ENCODE results near the gene SIM2.

Gene SIM2

DNA sequence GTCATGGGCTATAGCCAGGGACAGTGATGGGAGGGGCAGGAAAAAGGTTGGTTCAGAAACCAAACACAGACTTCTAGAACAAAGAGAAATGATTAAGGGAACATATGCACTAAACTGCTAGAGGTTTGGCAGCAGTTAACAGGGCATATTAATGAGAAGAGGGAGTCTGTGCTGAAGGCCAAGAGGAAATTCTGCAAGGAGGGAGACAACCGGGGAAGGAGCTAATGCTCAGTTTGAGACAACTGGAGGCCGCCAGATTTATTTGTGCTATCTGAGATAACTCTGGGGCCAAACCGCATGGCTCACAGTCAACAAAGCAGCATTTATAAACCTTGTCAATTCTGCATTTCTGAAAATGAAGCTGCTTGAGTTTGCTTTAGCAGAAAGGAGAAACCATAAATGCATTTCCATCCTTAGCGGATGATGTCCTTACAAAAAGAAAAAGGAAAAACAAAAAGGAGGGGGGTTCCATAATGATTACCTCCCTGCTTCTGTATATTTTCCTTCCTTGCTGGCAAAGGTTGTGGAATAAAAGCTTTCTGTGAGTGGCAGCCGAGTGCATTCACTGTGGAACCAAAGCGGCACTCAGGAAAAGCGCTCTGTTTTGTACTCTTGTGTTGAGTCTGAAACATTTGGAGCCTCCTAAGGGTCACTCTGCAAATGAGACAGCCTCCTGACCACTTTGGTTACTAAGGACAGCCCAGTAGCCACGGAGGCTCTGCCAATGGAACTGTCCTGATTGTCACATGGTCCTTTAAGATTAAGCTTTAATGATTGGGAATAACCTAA is 70.3 kb downstream of the SIM2 start:
- H3K27me3 ChIP-seq (ENCODE audit: insufficient read depth, poor library complexity, severe bottlenecking): peaks cover 3% of the 10 kb centered on the region
- DNase-seq (ENCODE audit: low read depth in 1 of 2, low spot score in 1 of 2): no peak
- no peak overlapping the region for H3K27ac ChIP-seq (replicated peaks)
- H3K4me3 ChIP-seq (replicated peaks; ENCODE audit: insufficient read depth, low read length): no peak overlapping the region
- TF ChIP-seq POLR2AphosphoS5 (IDR thresholded peaks at IDR 0.05; ENCODE audit: low read depth): no peak
- no peak for TF ChIP-seq GABPA (IDR thresholded peaks at IDR 0.05; ENCODE audit: low read depth)
- TF ChIP-seq, protein P1, sequence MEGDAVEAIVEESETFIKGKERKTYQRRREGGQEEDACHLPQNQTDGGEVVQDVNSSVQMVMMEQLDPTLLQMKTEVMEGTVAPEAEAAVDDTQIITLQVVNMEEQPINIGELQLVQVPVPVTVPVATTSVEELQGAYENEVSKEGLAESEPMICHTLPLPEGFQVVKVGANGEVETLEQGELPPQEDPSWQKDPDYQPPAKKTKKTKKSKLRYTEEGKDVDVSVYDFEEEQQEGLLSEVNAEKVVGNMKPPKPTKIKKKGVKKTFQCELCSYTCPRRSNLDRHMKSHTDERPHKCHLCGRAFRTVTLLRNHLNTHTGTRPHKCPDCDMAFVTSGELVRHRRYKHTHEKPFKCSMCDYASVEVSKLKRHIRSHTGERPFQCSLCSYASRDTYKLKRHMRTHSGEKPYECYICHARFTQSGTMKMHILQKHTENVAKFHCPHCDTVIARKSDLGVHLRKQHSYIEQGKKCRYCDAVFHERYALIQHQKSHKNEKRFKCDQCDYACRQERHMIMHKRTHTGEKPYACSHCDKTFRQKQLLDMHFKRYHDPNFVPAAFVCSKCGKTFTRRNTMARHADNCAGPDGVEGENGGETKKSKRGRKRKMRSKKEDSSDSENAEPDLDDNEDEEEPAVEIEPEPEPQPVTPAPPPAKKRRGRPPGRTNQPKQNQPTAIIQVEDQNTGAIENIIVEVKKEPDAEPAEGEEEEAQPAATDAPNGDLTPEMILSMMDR (IDR thresholded peaks at IDR 0.05; ENCODE audit: insufficient read depth, low read length): no peak
- no peak for TF ChIP-seq SPI1 (IDR thresholded peaks at IDR 0.05; ENCODE audit: borderline replicate concordance, low read depth)
- TF ChIP-seq, protein P2, sequence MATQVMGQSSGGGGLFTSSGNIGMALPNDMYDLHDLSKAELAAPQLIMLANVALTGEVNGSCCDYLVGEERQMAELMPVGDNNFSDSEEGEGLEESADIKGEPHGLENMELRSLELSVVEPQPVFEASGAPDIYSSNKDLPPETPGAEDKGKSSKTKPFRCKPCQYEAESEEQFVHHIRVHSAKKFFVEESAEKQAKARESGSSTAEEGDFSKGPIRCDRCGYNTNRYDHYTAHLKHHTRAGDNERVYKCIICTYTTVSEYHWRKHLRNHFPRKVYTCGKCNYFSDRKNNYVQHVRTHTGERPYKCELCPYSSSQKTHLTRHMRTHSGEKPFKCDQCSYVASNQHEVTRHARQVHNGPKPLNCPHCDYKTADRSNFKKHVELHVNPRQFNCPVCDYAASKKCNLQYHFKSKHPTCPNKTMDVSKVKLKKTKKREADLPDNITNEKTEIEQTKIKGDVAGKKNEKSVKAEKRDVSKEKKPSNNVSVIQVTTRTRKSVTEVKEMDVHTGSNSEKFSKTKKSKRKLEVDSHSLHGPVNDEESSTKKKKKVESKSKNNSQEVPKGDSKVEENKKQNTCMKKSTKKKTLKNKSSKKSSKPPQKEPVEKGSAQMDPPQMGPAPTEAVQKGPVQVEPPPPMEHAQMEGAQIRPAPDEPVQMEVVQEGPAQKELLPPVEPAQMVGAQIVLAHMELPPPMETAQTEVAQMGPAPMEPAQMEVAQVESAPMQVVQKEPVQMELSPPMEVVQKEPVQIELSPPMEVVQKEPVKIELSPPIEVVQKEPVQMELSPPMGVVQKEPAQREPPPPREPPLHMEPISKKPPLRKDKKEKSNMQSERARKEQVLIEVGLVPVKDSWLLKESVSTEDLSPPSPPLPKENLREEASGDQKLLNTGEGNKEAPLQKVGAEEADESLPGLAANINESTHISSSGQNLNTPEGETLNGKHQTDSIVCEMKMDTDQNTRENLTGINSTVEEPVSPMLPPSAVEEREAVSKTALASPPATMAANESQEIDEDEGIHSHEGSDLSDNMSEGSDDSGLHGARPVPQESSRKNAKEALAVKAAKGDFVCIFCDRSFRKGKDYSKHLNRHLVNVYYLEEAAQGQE (IDR thresholded peaks at IDR 0.05; ENCODE audit: insufficient replicate concordance, low read depth): no peak

DNA sequence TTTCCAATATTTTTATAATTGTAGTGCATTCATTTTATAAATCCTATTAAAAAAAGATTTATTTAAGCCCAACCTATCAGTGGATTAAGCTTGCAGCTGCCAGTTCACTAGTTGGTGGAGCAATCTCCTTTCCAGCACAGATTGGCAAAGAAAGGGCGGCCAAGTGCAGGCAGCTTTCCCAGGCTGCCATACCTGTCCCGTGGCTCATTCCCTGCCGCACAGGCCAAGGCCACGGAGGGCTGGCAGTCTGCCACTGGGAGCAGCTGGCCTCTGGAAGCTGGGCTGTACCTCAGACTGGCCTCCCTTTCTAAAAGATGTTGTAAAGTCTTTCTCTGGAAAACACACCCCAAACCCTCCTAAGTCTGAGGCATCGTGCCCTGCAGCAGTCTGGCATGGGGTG is 74.2 kb downstream of the SIM2 start:
- H3K27ac ChIP-seq (replicated peaks): no peak overlapping the region
- no peak for DNase-seq (ENCODE audit: low read depth in 1 of 2, low spot score in 1 of 2)

DNA sequence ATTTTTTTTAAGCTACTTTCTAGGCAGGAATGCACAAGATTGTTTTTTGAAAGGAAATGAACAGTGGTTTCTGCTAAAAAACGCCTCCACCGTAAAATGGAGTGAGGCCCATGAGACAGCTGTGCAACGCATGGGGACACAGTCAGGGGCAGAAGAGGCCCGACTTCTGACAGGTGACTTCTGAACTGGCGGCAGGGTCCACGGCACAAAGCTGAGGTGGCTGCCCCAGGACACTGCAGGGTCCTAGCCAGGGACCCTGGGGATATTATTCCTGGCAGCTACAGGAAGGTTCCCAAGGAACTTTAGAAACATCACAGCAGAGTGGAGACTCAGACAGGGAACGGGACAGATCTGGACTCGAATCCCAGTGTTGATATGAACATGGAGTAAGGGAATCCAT is 75.1 kb downstream of the SIM2 start:
- H3K4me3 ChIP-seq (replicated peaks; ENCODE audit: insufficient read depth, low read length): no peak overlapping the region
- no peak overlapping the region for H3K27ac ChIP-seq (replicated peaks)
- DNase-seq (ENCODE audit: low read depth in 1 of 2, low spot score in 1 of 2): no peak
- peaks cover 3% of the 10 kb centered on the region for H3K27me3 ChIP-seq (ENCODE audit: insufficient read depth, poor library complexity, severe bottlenecking)
- TF ChIP-seq POLR2AphosphoS5 (IDR thresholded peaks at IDR 0.05; ENCODE audit: low read depth): no peak
- no peak for TF ChIP-seq SPI1 (IDR thresholded peaks at IDR 0.05; ENCODE audit: borderline replicate concordance, low read depth)
- TF ChIP-seq, protein P2 (IDR thresholded peaks at IDR 0.05; ENCODE audit: insufficient replicate concordance, low read depth): no peak
- TF ChIP-seq GABPA (IDR thresholded peaks at IDR 0.05; ENCODE audit: low read depth): no peak
- TF ChIP-seq, protein P1 (IDR thresholded peaks at IDR 0.05; ENCODE audit: insufficient read depth, low read length): no peak

More for the DNA sequence above, 74.2 kb downstream of the SIM2 start:
- no peak overlapping the region for H3K4me3 ChIP-seq (replicated peaks; ENCODE audit: insufficient read depth, low read length)
- TF ChIP-seq SPI1 (IDR thresholded peaks at IDR 0.05; ENCODE audit: borderline replicate concordance, low read depth) (no peak), GABPA (IDR thresholded peaks at IDR 0.05; ENCODE audit: low read depth) (no peak)
- TF ChIP-seq, protein P2 (IDR thresholded peaks at IDR 0.05; ENCODE audit: insufficient replicate concordance, low read depth): no peak
- peaks cover 3% of the 10 kb centered on the region for H3K27me3 ChIP-seq (ENCODE audit: insufficient read depth, poor library complexity, severe bottlenecking)
